Esophagus (tissue), 2 donors: ENCODE measurements around the gene VAMP4. TPM values are rescaled to one million over a fixed set of nuclear protein-coding genes. Genes with fewer than 3 reads are reported as not detected.
"Not testable (repeated sequence)": the region's sequence is repeated elsewhere in the genome, so short reads cannot be mapped to it uniquely, and the experiment has no call there.

Experiments
- H3K27ac ChIP-seq, 2 donors: one replicate each; pipeline ENCODE4 v1.5.1; 2013; ENCODE audit warnings: low read depth in 2 of 2, mild to moderate bottlenecking in 2 of 2, inconsistent platforms in 1 of 2, low read length in 1 of 2, moderate library complexity in 1 of 2
- H3K27me3 ChIP-seq, 2 donors: one replicate each; pipeline ENCODE4 v1.6.1; 2013; ENCODE audit warnings: low read length in 2 of 2, control low read depth in 1 of 2, mild to moderate bottlenecking in 1 of 2; ENCODE audit not compliant: insufficient read depth in 2 of 2, control insufficient read depth in 1 of 2
- H3K36me3 ChIP-seq, 2 donors: one replicate each; pipeline ENCODE4 v1.6.1; 2013; ENCODE audit warnings: low read length in 1 of 2; ENCODE audit not compliant: control insufficient read depth in 2 of 2, insufficient read depth in 2 of 2
- H3K4me1 ChIP-seq, 2 donors: one replicate each; pipeline ENCODE4 v1.6.1; 2013; ENCODE audit warnings: low read length in 1 of 2; ENCODE audit not compliant: control insufficient read depth in 2 of 2, insufficient read depth in 2 of 2
- H3K4me3 ChIP-seq, 2 donors: one replicate each; pipeline ENCODE4 v1.5.1; 2013; ENCODE audit warnings: low read length in 2 of 2, mild to moderate bottlenecking in 2 of 2, low read depth in 1 of 2, moderate library complexity in 1 of 2
- H3K9me3 ChIP-seq, 2 donors: one replicate each; pipeline ENCODE4 v1.6.1; 2013; ENCODE audit warnings: mild to moderate bottlenecking in 2 of 2, low read depth in 1 of 2, low read length in 1 of 2, moderate library complexity in 1 of 2; ENCODE audit not compliant: control insufficient read depth in 2 of 2, insufficient read depth in 1 of 2
- WGBS, 2 donors: extraction: QIAGEN DNeasy Blood & Tissue Kit; methylation state at CpG; one replicate each; pipeline ENCODE4 v1.1.7; 2013; 5-methylcytosine and 5-hydroxymethylcytosine counted together
- polyA plus RNA-seq, 2 donors: library from polyadenylated mRNA; stranded (reverse); fragments of 200-250 nt; gene quantifications; one replicate each; pipeline ENCODE4 v1.2.3, GENCODE V29; 2013
- donor health status: healthy with polysubstance abuse.
- donor health status: Bipolar disorder and iron deficiency.

The VAMP4 gene
- polyA plus RNA-seq, 2 donors: 5.0 to 5.5 TPM

- H3K9me3 ChIP-seq: no peaks in the 10 kb centered on the region
- no peaks in the 10 kb centered on the region for H3K4me1 ChIP-seq
- WGBS, 2 donors: 48 to 62% methylated on average over 3 of the region's 3 CpGs
- no peak overlapping the region for H3K27ac ChIP-seq
- H3K4me3 ChIP-seq: no peak overlapping the region
- H3K36me3 ChIP-seq: peaks cover 0 to 3% of the 10 kb centered on the region in 2 donors
- no peaks in the 10 kb centered on the region for H3K27me3 ChIP-seq
Observed at GRCh38 chr1:171715813-171716251, 26.0 kb downstream of the VAMP4 start.

DNA sequence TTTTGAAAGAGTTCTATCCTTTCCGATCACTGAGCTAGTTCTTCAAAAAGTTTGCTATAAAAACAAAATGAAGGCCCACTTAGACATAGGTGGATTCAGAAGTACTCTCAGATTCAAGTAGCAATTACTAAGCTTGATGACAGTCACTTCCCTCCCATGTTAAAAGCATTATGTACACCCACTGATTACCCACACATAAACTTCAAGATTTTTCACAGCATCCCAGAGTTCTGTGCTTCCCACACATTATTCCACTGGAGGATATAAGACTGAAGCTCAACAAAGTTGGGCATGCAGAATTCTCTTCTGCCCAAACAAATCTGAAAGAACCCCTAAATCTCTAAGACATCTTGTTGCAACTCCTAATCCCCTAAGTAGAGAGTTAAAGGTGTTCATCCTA, 29.5 kb downstream of the VAMP4 start:
- Histone ChIP-seq H3K27me3 (no peaks in the 10 kb centered on the region), H3K9me3 (no peaks in the 10 kb centered on the region), H3K4me3 (no peak overlapping the region), H3K4me1 (no peaks in the 10 kb centered on the region), H3K36me3 (peaks cover 0 to 3% of the 10 kb centered on the region in 2 donors), H3K27ac (no peak overlapping the region)
- WGBS, 2 donors: 97 to 100% methylated on average over 1 of the region's 1 CpG

GRCh38 chr1:171711643-171712042, 30.2 kb downstream of the VAMP4 start:
- H3K4me1 ChIP-seq: no peaks in the 10 kb centered on the region
- no peak overlapping the region for H3K27ac ChIP-seq
- WGBS, 2 donors: 92 to 94% methylated on average over 4 of the region's 4 CpGs
- H3K9me3 ChIP-seq: no peaks in the 10 kb centered on the region
- H3K27me3 ChIP-seq: no peaks in the 10 kb centered on the region
- H3K36me3 ChIP-seq: no peaks in the 10 kb centered on the region
- no peak overlapping the region for H3K4me3 ChIP-seq

DNA sequence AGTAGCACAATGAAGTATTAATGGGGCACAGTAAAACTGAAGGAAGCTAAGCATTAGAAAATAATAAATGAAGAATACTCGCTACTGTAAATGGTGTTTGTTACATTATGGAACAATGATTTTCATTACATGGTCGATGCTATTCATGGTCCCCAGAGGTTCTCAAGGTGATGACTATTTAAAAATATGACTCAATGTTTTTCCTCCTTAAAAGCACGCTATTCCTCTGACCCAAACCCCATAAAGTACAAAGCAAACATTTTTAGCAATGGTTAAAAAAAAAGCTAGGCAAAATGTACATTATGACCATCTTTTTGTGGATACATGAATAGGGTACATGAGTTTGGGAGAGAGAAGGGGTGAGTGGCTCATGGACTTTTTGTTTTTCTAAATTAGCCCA, 34.3 kb downstream of the VAMP4 start:
- H3K4me3 ChIP-seq: no peak overlapping the region
- no peaks in the 10 kb centered on the region for H3K9me3 ChIP-seq
- no peaks in the 10 kb centered on the region for H3K36me3 ChIP-seq
- H3K27ac ChIP-seq: no peak overlapping the region
- H3K27me3 ChIP-seq: no peaks in the 10 kb centered on the region
- H3K4me1 ChIP-seq: no peaks in the 10 kb centered on the region
- 94 to 95% methylated on average over 3 of the region's 3 CpGs for WGBS, 2 donors

DNA sequence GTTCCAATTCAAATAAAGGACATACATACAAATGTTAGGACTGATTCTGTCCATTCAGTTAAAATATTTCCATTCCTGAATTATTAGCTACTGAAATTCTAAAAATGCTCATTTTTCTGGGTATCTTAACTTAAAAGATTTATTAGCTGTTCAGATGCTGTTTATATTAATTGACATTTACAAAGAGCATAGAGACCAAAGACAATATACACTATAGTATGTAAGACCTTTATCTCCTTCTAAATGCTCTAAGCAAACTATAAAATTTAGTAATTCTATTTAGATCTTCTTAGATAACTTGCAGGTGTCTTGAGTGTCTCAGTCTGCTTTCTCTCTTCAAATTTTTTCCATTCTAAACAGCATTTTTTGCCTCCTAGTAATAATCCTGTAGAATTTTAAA, 39.3 kb downstream of the VAMP4 start:
- Histone ChIP-seq H3K9me3 (no peaks in the 10 kb centered on the region), H3K27me3 (no peaks in the 10 kb centered on the region), H3K4me1 (no peaks in the 10 kb centered on the region), H3K36me3 (no peaks in the 10 kb centered on the region), H3K27ac (no peak overlapping the region), H3K4me3 (no peak overlapping the region)

DNA sequence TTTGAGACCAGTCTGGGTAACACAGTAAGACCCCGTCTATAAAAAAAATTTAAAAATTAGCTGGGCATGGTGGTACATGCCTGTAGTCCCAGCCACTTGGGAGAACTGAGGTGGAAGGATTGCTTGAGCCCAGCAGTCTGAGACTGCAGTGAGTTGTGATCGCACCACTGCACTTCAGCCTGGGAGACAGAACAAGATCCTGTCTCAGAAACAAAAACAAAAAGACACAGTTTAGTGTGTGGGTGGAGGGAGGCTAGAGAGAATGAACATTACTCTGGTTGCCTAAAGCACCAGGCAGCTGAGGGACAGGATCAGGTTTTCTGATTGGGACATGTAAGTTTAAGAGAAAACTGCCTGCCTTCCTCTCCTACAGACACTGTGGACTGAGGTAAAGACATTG, 42.3 kb downstream of the VAMP4 start:
- 94 to 95% methylated on average over 2 of the region's 2 CpGs for WGBS, 2 donors
- Histone ChIP-seq H3K9me3 (no peaks in the 10 kb centered on the region), H3K27ac (no peak overlapping the region), H3K27me3 (no peaks in the 10 kb centered on the region), H3K4me3 (no peak overlapping the region), H3K4me1 (no peaks in the 10 kb centered on the region), H3K36me3 (no peaks in the 10 kb centered on the region)

GRCh38 chr1:171695772-171696171, 46.1 kb downstream of the VAMP4 start:
- H3K27ac ChIP-seq, H3K27me3 ChIP-seq, H3K9me3 ChIP-seq, H3K36me3 ChIP-seq, H3K4me3 ChIP-seq, H3K4me1 ChIP-seq: not testable (repeated sequence)
- 88 to 94% methylated on average over 13 to 14 of the region's 14 CpGs for WGBS, 2 donors

DNA sequence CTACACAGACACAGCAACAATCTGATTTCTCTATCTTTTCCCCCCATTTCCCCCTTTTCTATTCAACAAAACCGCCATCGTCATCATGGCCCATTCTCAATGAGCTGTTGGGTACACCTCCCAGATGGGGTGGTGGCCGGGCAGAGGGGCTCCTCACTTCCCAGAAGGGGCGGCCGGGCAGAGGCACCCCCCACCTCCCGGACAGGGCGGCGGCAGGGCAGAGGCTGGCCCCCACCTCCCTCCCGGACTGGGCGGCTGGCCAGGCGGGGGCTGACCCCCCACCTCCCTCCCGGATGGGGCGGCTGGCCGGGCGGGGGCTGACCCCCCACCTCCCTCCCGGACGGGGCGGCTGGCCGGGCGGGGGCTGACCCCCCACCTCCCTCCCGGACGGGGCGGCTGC, 48.3 kb downstream of the VAMP4 start:
- H3K27me3 ChIP-seq, H3K4me3 ChIP-seq, H3K27ac ChIP-seq, H3K36me3 ChIP-seq, H3K9me3 ChIP-seq, H3K4me1 ChIP-seq: not testable (repeated sequence)
- WGBS, 2 donors: 95 to 97% methylated on average over 6 to 17 of the region's 23 CpGs

- H3K4me3 ChIP-seq: no peak overlapping the region
- H3K9me3 ChIP-seq: no peaks in the 10 kb centered on the region
- no peak overlapping the region for H3K27ac ChIP-seq
- no peaks in the 10 kb centered on the region for H3K36me3 ChIP-seq
- no peaks in the 10 kb centered on the region for H3K4me1 ChIP-seq
- WGBS, 2 donors: 75% methylated on average over 8 of the region's 8 CpGs
- H3K27me3 ChIP-seq: no peaks in the 10 kb centered on the region
Observed at GRCh38 chr1:171683870-171684269, 58.0 kb downstream of the VAMP4 start.

DNA sequence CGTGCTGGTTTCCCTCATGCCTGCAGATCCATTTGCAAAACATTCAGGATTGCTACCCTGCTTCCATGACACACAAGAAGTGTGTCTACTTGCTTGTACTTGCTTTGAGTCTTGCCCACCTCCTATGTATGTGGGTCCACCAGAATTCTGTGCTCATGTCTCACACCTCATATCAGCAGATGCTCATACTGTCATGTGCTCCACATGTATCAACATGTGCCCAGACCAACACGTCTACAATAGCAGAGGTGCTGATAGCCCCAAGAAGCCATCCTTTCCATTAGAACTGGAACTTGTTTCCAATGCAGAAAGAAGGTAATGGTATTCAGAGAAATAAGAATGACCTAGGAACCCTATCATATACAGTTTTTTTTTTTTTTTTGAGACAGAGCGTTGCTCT, 61.5 kb downstream of the VAMP4 start:
- H3K27ac ChIP-seq: no peak overlapping the region
- 88 to 94% methylated on average over 3 of the region's 3 CpGs for WGBS, 2 donors
- no peaks in the 10 kb centered on the region for H3K9me3 ChIP-seq
- H3K27me3 ChIP-seq: no peaks in the 10 kb centered on the region
- H3K4me1 ChIP-seq: no peaks in the 10 kb centered on the region
- no peak overlapping the region for H3K4me3 ChIP-seq
- H3K36me3 ChIP-seq: no peaks in the 10 kb centered on the region
